Islet of Langerhans (tissue), 1 donor: ENCODE results near the gene LRIG1.

Experiments
- FAIRE-seq: peaks from one replicate; lab custom pipeline; 2011; peaks lifted over from hg19 to GRCh38; lab: Jason Lieb, UNC

The LRIG1 gene

DNA sequence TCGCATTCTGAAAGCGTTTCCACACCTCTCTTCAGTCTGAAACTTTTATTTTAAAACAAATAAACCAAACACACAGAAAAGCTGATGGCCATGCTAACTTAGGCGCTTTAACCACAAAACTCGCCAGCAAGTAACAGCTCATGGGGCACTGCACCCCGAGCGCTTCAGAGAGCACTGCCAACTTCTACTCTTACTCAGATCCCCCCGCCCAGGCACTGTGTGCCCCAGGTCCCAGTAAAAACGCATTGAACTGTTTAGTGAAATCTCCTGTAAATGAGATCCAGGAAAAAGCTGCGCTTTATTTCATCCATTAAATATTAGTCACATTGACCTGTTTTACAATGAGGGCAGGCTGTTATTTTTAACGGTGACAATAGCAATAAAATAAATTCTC, 99.7 kb downstream of the LRIG1 start:
- FAIRE-seq = no peak

GRCh38 chr3:66400411-66401156, 100.2 kb downstream of the LRIG1 start:
- FAIRE-seq = no peak

- no peak for FAIRE-seq
Observed at GRCh38 chr3:66399529-66400232, 101.1 kb downstream of the LRIG1 start.

DNA sequence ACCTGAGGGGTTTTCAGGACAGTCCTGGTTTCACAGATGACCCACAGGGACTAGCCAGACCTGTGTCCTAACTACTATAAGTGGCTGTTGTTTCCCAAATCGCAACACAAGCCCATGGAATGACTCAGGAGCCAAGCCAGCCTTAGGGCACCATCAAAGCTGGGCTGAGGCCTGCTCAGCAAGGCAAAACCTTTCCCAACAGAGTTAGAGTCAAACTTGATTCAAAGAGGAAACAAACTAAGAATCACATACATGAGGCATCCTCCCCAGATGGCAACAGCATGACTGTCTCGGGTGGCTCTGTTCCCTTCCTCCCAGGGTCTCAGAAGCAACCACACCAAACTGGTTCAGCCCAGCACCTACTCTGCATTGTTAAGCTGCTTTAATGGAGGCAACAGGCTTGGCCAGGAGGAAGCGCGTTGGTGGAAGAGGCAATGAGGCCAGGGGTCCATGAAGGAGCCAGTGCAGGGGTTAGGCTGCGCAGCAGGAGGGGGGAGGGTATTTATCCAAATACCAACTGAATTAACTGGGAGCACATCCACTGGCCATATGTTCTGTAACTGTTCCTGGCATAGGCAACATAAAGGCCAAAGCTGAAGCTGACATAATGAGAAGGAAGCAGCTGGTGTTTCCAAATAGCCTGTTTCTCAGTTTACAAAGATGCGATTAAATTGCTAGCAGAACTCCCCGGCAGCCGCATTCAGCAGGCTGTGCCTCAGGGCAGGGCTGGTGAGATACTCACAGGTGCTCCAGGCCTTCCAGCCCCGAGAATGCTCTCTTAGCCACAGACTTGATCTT, 102.4 kb downstream of the LRIG1 start:
- no peak for FAIRE-seq

- FAIRE-seq = no peak
Observed at GRCh38 chr3:66397745-66398144, 103.1 kb downstream of the LRIG1 start.

GRCh38 chr3:66396888-66397287, 103.9 kb downstream of the LRIG1 start:
- FAIRE-seq = no peak

GRCh38 chr3:66396161-66396760, 104.6 kb downstream of the LRIG1 start:
- no peak for FAIRE-seq

GRCh38 chr3:66395635-66396034, 105.2 kb downstream of the LRIG1 start:
- no peak for FAIRE-seq

GRCh38 chr3:66394753-66395249, 106.0 kb downstream of the LRIG1 start:
- no peak for FAIRE-seq

DNA sequence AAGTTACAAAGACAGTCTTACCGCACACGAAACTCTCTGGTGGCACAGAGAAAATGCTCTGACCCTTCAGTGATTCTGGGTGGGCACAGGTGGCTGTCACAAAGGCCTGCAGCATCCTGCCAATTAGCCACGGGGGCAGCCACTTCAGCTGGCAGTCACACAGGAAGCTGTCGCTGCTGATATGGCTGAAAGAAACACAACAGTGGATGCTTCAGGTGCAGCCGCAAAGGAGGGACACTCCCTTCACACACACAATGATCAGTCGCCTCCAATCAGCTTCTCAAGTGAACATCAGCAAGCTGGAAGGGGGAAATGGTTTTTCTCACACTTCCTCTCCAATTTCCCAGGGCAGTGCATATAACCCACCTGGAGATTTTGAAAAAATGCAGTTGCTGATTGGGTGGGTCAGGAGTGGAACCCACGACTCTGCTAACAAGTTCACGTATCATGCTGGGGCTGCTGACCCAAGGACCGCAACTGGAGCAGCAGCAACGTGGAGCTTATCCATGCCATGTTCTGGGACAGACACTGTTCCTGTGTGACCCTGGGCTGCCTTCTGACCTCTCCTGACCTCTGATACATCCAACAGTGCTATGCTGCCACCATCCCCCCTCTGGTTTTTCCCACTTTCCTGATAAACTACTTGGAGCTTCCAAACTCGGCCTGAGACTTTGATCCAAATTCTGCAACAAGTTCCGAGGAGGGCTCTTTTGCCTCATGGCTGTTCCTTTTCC, 106.6 kb downstream of the LRIG1 start:
- FAIRE-seq = no peak

- FAIRE-seq = no peak
Observed at GRCh38 chr3:66393333-66394005, 107.4 kb downstream of the LRIG1 start.

- FAIRE-seq = no peak
Observed at GRCh38 chr3:66392966-66393332, 107.9 kb downstream of the LRIG1 start.

DNA sequence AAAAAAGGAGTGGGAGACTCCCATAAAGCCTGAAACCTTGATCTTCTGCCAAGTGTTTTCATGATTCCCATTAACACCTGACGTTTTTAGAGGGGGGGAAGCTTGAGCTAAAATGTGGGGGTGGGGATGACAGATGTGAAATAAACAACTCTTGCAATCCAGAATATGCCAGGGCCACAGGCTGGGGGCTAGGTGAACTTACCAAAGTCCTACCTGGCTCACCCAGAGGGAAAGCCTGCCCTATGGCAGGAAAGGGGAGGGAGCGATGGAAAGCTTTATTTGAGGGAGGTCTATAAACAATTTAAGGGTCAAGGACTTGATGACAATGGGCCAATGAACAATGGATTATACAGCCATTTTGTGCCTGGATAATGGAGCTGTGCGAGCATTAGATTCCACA, 108.3 kb downstream of the LRIG1 start:
- no peak for FAIRE-seq

- no peak for FAIRE-seq
Observed at GRCh38 chr3:66390013-66390412, 110.8 kb downstream of the LRIG1 start.

DNA sequence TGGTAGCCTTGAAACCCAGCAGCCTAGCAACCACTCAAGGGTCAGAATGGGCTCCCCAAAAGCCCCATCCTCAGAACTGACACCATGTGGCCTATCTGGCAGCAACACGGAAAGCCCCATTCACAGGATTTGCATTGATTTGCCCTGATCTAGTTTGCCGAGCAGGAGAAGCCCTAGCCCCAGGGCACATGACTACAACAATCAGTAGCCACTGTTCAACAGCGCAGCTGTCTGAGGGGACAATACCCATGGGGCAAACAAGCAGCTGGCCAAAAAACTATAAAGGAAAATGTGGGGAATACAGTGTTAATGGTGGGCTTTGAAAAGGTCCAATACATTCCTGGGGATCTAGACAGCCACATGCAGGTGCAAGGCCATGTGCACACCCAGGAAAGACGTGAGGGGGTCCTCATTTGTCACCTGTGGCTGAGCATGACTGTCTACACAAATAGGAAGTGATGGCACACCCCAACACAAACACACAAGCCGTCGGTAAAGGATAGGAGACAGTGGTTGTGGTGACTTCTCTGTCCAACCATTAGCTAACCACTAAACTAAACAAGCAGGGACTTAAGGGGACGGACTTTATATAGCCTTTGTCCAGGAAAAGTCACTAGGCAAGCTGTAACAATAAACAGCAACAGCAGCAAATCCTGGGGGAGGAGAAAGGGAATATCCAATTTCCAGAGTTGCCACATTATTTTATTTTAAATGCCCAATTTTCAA, 113.7 kb downstream of the LRIG1 start:
- no peak for FAIRE-seq

DNA sequence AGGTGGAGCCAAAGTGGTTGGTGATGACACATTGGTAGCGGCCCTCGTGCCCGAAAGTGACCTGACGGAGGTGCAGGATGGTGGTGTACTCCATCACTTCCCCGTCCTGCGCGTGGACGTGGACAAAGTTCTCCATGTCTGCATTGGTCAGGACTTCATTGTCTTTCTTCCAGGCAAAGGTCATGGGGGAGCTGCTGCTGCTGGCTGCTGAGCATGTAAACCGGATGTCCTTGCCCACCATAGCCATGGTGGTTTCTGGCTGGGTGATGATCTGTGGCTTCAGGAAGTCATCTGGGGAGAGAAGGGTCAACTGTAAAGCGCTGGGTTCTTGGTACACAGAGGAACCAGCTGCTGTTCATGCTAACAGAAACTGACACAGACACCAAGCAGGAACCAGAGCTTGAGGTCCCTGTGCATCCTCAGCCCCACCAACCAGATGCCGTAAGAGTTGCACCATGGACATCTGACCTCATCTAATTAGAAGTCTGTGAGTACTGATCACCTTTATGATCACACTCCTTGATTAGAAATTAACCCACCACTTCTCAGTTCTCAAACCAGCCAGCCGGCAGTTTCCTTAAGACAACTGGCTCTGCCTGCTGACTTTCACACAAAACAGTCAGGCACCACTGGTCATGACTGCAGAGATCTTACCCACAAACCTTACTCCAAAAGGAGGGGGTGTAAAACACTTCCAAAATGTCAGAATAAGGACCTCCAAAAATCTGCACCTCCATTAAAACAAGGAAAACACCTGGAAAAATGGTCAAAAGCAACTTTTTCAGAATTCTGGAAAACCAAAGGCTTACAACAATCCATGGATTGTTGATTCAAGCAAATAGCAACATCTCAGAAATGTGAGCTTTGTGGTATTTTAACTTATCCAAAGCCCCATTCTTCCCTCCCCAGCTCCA, 114.6 kb downstream of the LRIG1 start:
- no peak for FAIRE-seq

- no peak for FAIRE-seq
Observed at GRCh38 chr3:66385066-66385465, 115.8 kb downstream of the LRIG1 start.

DNA sequence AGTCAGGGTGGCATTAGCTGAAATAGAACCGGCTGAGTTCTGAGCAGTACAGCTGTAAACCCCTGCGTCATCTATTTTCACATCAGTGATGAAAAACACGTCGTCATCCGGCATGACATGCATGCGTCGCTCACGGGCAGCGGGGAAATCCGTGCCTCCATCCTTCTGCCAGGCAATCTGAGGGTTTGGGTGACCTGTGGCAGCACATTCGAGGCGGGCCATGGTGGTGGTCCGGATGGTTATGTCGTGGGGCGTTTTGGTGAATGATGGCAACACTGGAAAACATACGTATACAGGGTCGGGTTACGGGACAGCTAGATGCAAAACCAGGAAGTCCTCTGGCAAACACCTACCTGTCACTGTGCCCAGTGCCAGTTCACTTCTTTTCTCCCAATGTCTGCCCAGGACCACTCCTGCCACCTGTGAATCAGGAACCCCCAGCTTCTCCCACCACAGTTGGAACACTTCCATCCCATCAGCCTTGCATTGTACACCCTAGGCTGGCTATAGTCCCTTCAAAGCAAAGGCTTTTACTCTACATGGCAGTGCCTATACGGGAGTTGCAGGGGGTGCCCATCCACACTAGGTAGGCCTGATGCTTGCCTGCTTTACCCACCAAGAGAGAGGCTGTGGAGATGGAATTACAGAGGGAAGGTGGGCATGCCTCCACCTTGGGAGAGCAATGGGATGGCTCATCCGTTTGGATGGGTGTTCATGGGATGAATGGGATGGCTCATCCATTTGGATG, 116.7 kb downstream of the LRIG1 start:
- FAIRE-seq = no peak

- FAIRE-seq = no peak
Observed at GRCh38 chr3:66383023-66383422, 117.8 kb downstream of the LRIG1 start.
